Dendritic cell treated with granulocyte-macrophage colony-stimulating factor and Interleukin-4, amounts not matched to agents 40 ng/mL and 50 ng/mL, for 4 days (primary cell): Measurements from ENCODE around the gene PTPRN2.

Experiments
- H3K27ac Mint-ChIP-seq: one replicate; pipeline ENCODE4 v1.8.0; 2022; ENCODE audit warnings: mild to moderate bottlenecking, mixed read lengths
- H3K27me3 Mint-ChIP-seq: one replicate; pipeline ENCODE4 v1.8.0; 2022; ENCODE audit warnings: mild to moderate bottlenecking, mixed read lengths
- H3K36me3 Mint-ChIP-seq: one replicate; pipeline ENCODE4 v1.8.0; 2022; ENCODE audit warnings: low read depth, mixed read lengths
- H3K4me1 Mint-ChIP-seq: one replicate; pipeline ENCODE4 v1.8.0; 2022; ENCODE audit warnings: low read depth, mixed read lengths
- H3K4me3 Mint-ChIP-seq: one replicate; pipeline ENCODE4 v1.8.0; 2022; ENCODE audit warnings: mild to moderate bottlenecking, moderate library complexity, mixed read lengths
- H3K9me3 Mint-ChIP-seq: one replicate; pipeline ENCODE4 v1.8.0; 2022; ENCODE audit warnings: mixed read lengths
- intact Hi-C: fragments of 100-400 bp; cut with micrococcal nuclease; formaldehyde crosslinking; loops from one replicate; pipeline ENCODE4 v1.15.0; 2022

PTPRN2 gene

DNA sequence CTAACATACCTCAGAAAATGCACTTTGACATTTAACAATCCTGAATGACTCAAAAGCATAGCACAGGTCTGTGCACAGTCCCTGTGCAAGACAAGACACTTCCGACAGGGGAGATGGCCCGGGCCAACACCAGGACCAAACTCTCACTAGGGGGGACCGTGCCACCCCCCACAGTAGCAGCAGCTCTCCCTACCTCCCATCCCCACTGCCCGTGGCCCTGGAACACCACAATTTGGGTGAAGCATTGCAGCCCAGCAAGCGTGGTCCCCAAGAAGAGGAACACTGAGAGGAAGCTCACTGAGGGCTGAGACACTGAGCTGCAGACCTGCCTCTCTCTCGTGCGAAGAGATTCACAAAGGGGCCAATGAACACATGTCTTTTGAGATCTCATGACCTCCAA is 26.0 kb downstream of the PTPRN2 start:
- Mint-ChIP-seq H3K27me3 (peaks cover 14% of the 10 kb centered on the region), H3K27ac (no peak overlapping the region), H3K9me3 (no peaks in the 10 kb centered on the region), H3K4me1 (no peaks in the 10 kb centered on the region), H3K36me3 (no peaks in the 10 kb centered on the region), H3K4me3 (no peak overlapping the region)
- intact Hi-C loops, result no loop called here

GRCh38 chr7:158560386-158560785 is 27.2 kb downstream of the PTPRN2 start:
- H3K27ac Mint-ChIP-seq, result no peak overlapping the region
- peaks cover 12% of the 10 kb centered on the region for H3K27me3 Mint-ChIP-seq
- intact Hi-C loops, result no loop called here
- no peaks in the 10 kb centered on the region for H3K4me1 Mint-ChIP-seq
- H3K36me3 Mint-ChIP-seq, result no peaks in the 10 kb centered on the region
- no peaks in the 10 kb centered on the region for H3K9me3 Mint-ChIP-seq
- no peak overlapping the region for H3K4me3 Mint-ChIP-seq

GRCh38 chr7:158559356-158559755 is 28.3 kb downstream of the PTPRN2 start:
- Mint-ChIP-seq H3K4me1 (no peaks in the 10 kb centered on the region), H3K9me3 (no peaks in the 10 kb centered on the region), H3K27me3 (peaks cover 8% of the 10 kb centered on the region), H3K36me3 (no peaks in the 10 kb centered on the region), H3K27ac (no peak overlapping the region), H3K4me3 (no peak overlapping the region)
- intact Hi-C loops, result no loop called here

GRCh38 chr7:158558816-158559215 is 28.8 kb downstream of the PTPRN2 start:
- H3K36me3 Mint-ChIP-seq, result no peaks in the 10 kb centered on the region
- no peak overlapping the region for H3K4me3 Mint-ChIP-seq
- peaks cover 8% of the 10 kb centered on the region for H3K27me3 Mint-ChIP-seq
- H3K27ac Mint-ChIP-seq, result no peak overlapping the region
- intact Hi-C loops, result no loop called here
- no peaks in the 10 kb centered on the region for H3K4me1 Mint-ChIP-seq
- H3K9me3 Mint-ChIP-seq, result no peaks in the 10 kb centered on the region

DNA sequence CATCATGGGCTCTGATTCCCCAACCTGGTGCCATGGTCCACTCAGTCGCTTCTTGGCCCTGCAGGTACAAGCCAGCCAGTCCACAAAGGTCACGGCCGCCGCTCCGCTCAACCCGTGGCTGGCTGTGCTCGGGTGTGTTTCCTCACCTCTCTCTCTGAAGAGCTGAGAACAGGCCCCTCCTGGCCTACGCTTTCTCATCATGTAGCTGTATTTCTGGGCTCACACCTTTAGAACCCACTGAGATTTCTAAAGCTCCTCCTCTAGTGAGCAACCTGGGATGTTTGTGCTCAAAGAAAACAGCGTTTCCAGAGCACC is 30.2 kb downstream of the PTPRN2 start:
- intact Hi-C loops, result no loop called here
- no peak overlapping the region for H3K4me3 Mint-ChIP-seq
- no peaks in the 10 kb centered on the region for H3K4me1 Mint-ChIP-seq
- peaks cover 8% of the 10 kb centered on the region for H3K27me3 Mint-ChIP-seq
- H3K27ac Mint-ChIP-seq, result no peak overlapping the region
- no peaks in the 10 kb centered on the region for H3K36me3 Mint-ChIP-seq
- no peaks in the 10 kb centered on the region for H3K9me3 Mint-ChIP-seq

DNA sequence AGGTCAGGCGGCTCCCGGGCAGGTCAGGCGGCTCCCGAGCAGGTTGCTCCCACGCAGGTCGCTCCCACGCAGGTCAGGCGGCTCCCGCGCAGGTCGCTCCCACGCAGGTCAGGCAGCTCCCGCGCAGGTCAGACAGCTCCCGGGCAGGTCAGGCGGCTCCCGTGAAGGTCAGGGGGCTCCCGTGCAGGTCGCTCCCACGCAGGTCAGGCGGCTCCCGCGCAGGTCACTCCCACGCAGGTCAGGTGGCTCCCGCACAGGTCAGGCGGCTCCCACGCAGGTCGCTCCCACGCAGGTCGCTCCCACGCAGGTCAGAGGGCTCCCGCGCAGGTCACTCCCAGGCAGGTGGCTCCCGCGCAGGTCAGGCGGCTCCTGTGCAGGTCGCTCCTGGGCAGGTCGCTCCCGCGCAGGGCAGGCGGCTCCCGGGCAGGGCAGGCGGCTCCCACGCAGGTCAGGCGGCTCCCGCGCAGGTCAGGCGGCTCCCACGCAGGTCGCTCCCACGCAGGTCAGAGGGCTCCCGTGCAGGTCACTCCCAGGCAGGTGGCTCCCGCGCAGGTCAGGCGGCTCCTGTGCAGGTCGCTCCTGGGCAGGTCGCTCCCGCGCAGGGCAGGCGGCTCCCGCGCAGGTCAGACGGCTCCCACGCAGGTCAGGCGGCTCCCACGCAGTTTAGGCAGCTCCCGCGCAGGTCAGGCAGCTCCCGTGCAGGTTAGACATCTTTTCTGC is 30.7 kb downstream of the PTPRN2 start:
- Mint-ChIP-seq H3K4me1 (no peaks in the 10 kb centered on the region), H3K27ac (no peak overlapping the region)
- intact Hi-C loops, result no loop called here

DNA sequence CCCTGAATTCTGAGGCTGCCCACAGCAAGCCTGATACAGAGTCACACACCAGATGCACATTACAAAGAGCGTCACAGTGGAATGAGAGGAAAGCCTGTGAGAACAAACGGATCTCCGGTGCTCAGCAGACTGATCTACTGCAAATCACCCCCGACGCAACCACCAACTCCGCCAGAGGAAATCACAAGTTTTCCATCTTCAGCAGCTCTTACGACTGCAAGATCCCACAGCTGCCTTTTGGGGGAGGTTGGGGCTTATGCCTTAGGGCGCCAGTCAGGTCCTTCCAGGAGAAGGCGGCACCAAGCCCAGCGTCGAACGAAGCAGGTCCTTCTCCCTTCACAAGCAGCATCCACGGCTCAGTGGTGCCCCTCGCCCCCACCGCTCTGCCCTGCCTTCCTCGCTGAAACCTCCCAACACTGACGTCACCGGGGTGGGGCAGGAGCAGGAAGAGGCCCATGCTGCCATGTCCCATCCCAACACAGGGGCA is 32.5 kb downstream of the PTPRN2 start:
- H3K4me3 Mint-ChIP-seq, result no peak overlapping the region
- H3K36me3 Mint-ChIP-seq, result no peaks in the 10 kb centered on the region
- intact Hi-C loops, result no loop called here
- no peaks in the 10 kb centered on the region for H3K4me1 Mint-ChIP-seq
- H3K27ac Mint-ChIP-seq, result no peak overlapping the region
- H3K27me3 Mint-ChIP-seq, result peaks cover 5% of the 10 kb centered on the region
- H3K9me3 Mint-ChIP-seq, result no peaks in the 10 kb centered on the region

More for the DNA sequence above, 30.7 kb downstream of the PTPRN2 start:
- no peaks in the 10 kb centered on the region for H3K9me3 Mint-ChIP-seq
- no peaks in the 10 kb centered on the region for H3K36me3 Mint-ChIP-seq
- H3K4me3 Mint-ChIP-seq, result no peak overlapping the region
- peaks cover 7% of the 10 kb centered on the region for H3K27me3 Mint-ChIP-seq

- Mint-ChIP-seq H3K27ac (no peak overlapping the region), H3K4me1 (no peaks in the 10 kb centered on the region), H3K9me3 (no peaks in the 10 kb centered on the region), H3K27me3 (peaks cover 6% of the 10 kb centered on the region), H3K4me3 (no peak overlapping the region), H3K36me3 (no peaks in the 10 kb centered on the region)
- intact Hi-C loops, result no loop called here
Measured at GRCh38 chr7:158550886-158551452, 36.7 kb downstream of the PTPRN2 start.

GRCh38 chr7:158550394-158550700 is 37.3 kb downstream of the PTPRN2 start:
- Mint-ChIP-seq H3K27me3 (peaks cover 6% of the 10 kb centered on the region), H3K27ac (no peak overlapping the region), H3K36me3 (no peaks in the 10 kb centered on the region), H3K4me3 (no peak overlapping the region), H3K9me3 (no peaks in the 10 kb centered on the region), H3K4me1 (no peaks in the 10 kb centered on the region)
- intact Hi-C loops, result no loop called here

- H3K9me3 Mint-ChIP-seq, result no peaks in the 10 kb centered on the region
- no peak overlapping the region for H3K27ac Mint-ChIP-seq
- no peaks in the 10 kb centered on the region for H3K4me1 Mint-ChIP-seq
- H3K36me3 Mint-ChIP-seq, result no peaks in the 10 kb centered on the region
- peaks cover 6% of the 10 kb centered on the region for H3K27me3 Mint-ChIP-seq
- no peak overlapping the region for H3K4me3 Mint-ChIP-seq
- intact Hi-C loops, result no loop called here
Measured at GRCh38 chr7:158549616-158550393, 37.8 kb downstream of the PTPRN2 start.

GRCh38 chr7:158549176-158549615 is 38.4 kb downstream of the PTPRN2 start:
- Mint-ChIP-seq H3K4me1 (no peaks in the 10 kb centered on the region), H3K9me3 (no peaks in the 10 kb centered on the region), H3K36me3 (no peaks in the 10 kb centered on the region), H3K4me3 (no peak overlapping the region), H3K27me3 (peaks cover 6% of the 10 kb centered on the region), H3K27ac (no peak overlapping the region)
- intact Hi-C loops, result no loop called here

DNA sequence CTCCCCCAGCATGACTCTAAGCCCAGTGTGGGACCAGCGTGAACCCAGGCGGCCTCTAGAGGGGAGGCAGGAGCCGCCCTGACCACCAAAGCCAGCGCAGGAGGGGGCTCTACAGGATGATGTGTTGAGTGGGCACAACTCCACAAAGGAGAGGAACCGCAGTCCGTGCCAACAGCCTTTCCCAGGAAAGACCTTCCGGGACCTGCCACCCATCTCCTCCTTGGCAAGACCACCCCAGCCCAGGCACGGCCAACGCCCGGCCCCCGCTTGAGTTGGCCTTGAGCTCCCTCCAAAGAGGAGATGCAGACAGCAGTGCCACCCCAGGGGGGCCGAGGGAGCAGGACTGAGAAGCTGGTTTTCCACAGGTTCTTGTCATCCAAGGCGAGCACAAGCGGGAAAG is 38.9 kb downstream of the PTPRN2 start:
- H3K4me3 Mint-ChIP-seq, result no peak overlapping the region
- no peaks in the 10 kb centered on the region for H3K36me3 Mint-ChIP-seq
- H3K9me3 Mint-ChIP-seq, result no peaks in the 10 kb centered on the region
- peaks cover 6% of the 10 kb centered on the region for H3K27me3 Mint-ChIP-seq
- no peak overlapping the region for H3K27ac Mint-ChIP-seq
- H3K4me1 Mint-ChIP-seq, result no peaks in the 10 kb centered on the region
- intact Hi-C loops, result no loop called here

- no peaks in the 10 kb centered on the region for H3K36me3 Mint-ChIP-seq
- intact Hi-C loops, result no loop called here
- no peak overlapping the region for H3K27ac Mint-ChIP-seq
Measured at GRCh38 chr7:158547817-158548216, 39.8 kb downstream of the PTPRN2 start.

DNA sequence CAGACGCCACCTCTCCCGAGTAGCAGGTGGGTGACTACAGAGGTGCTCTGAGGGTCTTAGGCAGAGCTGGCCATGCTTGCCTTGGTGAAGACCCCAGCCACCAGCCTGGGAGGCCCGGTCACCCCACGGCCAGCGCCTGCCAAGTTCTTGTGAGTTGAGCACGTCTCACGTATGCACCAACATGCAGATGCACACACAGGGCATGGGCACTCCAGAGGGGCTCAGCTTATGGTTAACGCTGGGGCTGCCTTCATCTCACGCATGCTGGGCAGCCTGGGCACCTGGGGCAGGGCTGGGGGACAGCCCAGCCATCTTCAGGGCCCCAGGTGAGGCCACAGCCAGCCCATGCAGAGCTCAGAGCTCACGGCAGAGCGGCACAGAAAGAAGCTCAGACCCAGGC is 41.0 kb downstream of the PTPRN2 start:
- Mint-ChIP-seq H3K4me3 (no peak overlapping the region), H3K27me3 (peaks cover 6% of the 10 kb centered on the region), H3K27ac (no peak overlapping the region), H3K36me3 (no peaks in the 10 kb centered on the region), H3K9me3 (no peaks in the 10 kb centered on the region), H3K4me1 (peaks cover 4% of the 10 kb centered on the region)
- intact Hi-C loops, result no loop called here

More at GRCh38 chr7:158547817-158548216, 39.8 kb downstream of the PTPRN2 start:
- no peaks in the 10 kb centered on the region for H3K4me1 Mint-ChIP-seq
- peaks cover 6% of the 10 kb centered on the region for H3K27me3 Mint-ChIP-seq
- no peaks in the 10 kb centered on the region for H3K9me3 Mint-ChIP-seq
- no peak overlapping the region for H3K4me3 Mint-ChIP-seq
